H1 (cell line): ENCODE results near the gene DSG2. TPM values are rescaled to one million over a fixed set of nuclear protein-coding genes. Genes with fewer than 3 reads are reported as not detected.

Source experiments
- CTCF ChIA-PET: fragments of 300-600 bp; sonication (Branson Sonifier 250); formaldehyde crosslinking; loops from one replicate; lab custom pipeline; 2021; ENCODE audit not compliant: partially characterized antibody; lab: Charles Lee
- POLR2A ChIA-PET: fragments of 300-600 bp; sonication (Branson Sonifier 250); formaldehyde crosslinking; loops from one replicate; lab custom pipeline; 2021; ENCODE audit warnings: inconsistent platforms; ENCODE audit not compliant: partially characterized antibody; lab: Charles Lee
- DNase-seq, 2 experiments: peaks; one replicate each; pipeline versions ENCODE4 v3.0.0 to v3.0.0-alpha.2; 2010 to 2022; ENCODE audit warnings: low spot score in 2 of 2, low read depth in 1 of 2, mixed read lengths in 1 of 2
- FAIRE-seq: peaks from 2 replicates; lab custom pipeline; 2011; peaks lifted over from hg19 to GRCh38; lab: Jason Lieb, UNC
- H2AFZ ChIP-seq: 2 replicates; pipeline ENCODE4 v1.8.1; 2012; ENCODE audit warnings: low read length, inconsistent platforms
- H2AK5ac ChIP-seq: 2 replicates; pipeline ENCODE4 v1.6.1; 2013; ENCODE audit warnings: low read depth, low read length
- H2BK120ac ChIP-seq: replicated peaks from 2 replicates; pipeline ENCODE3; 2013; ENCODE audit warnings: low read depth, low read length, inconsistent platforms
- H2BK12ac ChIP-seq: 2 replicates; pipeline ENCODE4 v1.6.1; 2013; ENCODE audit warnings: low read depth, low read length
- H2BK15ac ChIP-seq: 2 replicates; pipeline ENCODE4 v1.6.1; 2013; ENCODE audit warnings: low read length
- H2BK20ac ChIP-seq: 2 replicates; pipeline ENCODE4 v1.6.1; 2013; ENCODE audit warnings: low read length
- H2BK5ac ChIP-seq: 2 replicates; pipeline ENCODE4 v1.6.1; 2013; ENCODE audit warnings: low read depth, low read length
- H3K14ac ChIP-seq: 2 replicates; pipeline ENCODE4 v1.6.1; 2013; ENCODE audit warnings: inconsistent platforms; ENCODE audit not compliant: insufficient read length
- H3K18ac ChIP-seq: 2 replicates; pipeline ENCODE4 v1.6.1; 2013; ENCODE audit warnings: low read length; ENCODE audit errors: extremely low read depth
- H3K23ac ChIP-seq: 2 replicates; pipeline ENCODE4 v1.6.1; 2013; ENCODE audit warnings: inconsistent platforms; ENCODE audit not compliant: insufficient read length
- H3K23me2 ChIP-seq: 2 replicates; pipeline ENCODE4 v1.6.1; 2013; ENCODE audit warnings: low read depth, low read length
- H3K27ac ChIP-seq: 2 replicates; pipeline ENCODE4 v1.6.1; 2011; ENCODE audit warnings: low read depth, low read length, inconsistent platforms
- H3K27me3 ChIP-seq, 4 experiments: replicated peaks in 1 of 4; 1 replicate in 1 of 4; 2 replicates in 3 of 4; pipeline versions ENCODE4 v1.6.1 to v1.8.1; 2011 to 2013; ENCODE audit warnings: low read length in 3 of 4, mild to moderate bottlenecking in 3 of 4, inconsistent platforms in 2 of 4, mixed read lengths in 2 of 4, moderate library complexity in 1 of 4; ENCODE audit not compliant: control insufficient read depth in 3 of 4, insufficient read depth in 3 of 4; ENCODE audit errors: extremely low read depth in 1 of 4
- H3K36me3 ChIP-seq, 4 experiments: 2 replicates each; pipeline versions ENCODE4 v1.6.1 to v1.8.1; 2011 to 2013; ENCODE audit warnings: mild to moderate bottlenecking in 4 of 4, low read length in 3 of 4, moderate library complexity in 2 of 4, control low read depth in 1 of 4, inconsistent platforms in 1 of 4; ENCODE audit not compliant: insufficient read depth in 4 of 4, control insufficient read depth in 2 of 4
- H3K4ac ChIP-seq: replicated peaks from 2 replicates; pipeline ENCODE3; 2013; ENCODE audit warnings: low read length, low read depth, mixed read lengths, inconsistent platforms; ENCODE audit not compliant: insufficient read length
- H3K4me1 ChIP-seq, 4 experiments: replicated peaks in 1 of 4; 1 replicate in 1 of 4; 2 replicates in 3 of 4; pipeline versions ENCODE4 v1.6.1 to v1.8.1; 2011 to 2013; ENCODE audit warnings: low read length in 3 of 4, inconsistent platforms in 2 of 4, mixed read lengths in 1 of 4; ENCODE audit not compliant: insufficient read depth in 4 of 4, control insufficient read depth in 3 of 4
- H3K4me2 ChIP-seq, 2 experiments: 2 replicates each; pipeline versions ENCODE4 v1.6.1 to v1.8.1; 2011 to 2013; ENCODE audit warnings: low read depth in 2 of 2, low read length in 2 of 2, control low read depth in 1 of 2, inconsistent platforms in 1 of 2, mild to moderate bottlenecking in 1 of 2; ENCODE audit not compliant: insufficient read depth in 1 of 2
- H3K4me3 ChIP-seq, 4 experiments: fragments of 200-600, 300-600 bp in 1 of 4; sonication (generic), shearing (Covaris generic), sonication (Bioruptor Twin) in 1 of 4; 2 replicates each; pipeline versions ENCODE4 v1.5.1 to v1.8.1; 2011 to 2016; ENCODE audit warnings: low read length in 4 of 4, low read depth in 3 of 4, control low read depth in 2 of 4, inconsistent platforms in 2 of 4, mild to moderate bottlenecking in 2 of 4, mixed read lengths in 1 of 4, moderate library complexity in 1 of 4; ENCODE audit not compliant: insufficient read depth in 2 of 4; ENCODE audit errors: extremely low read depth in 1 of 4
- H3K56ac ChIP-seq: replicated peaks from 2 replicates; pipeline ENCODE3; 2013; ENCODE audit warnings: low read depth, mild to moderate bottlenecking, mixed read lengths, low read length, inconsistent platforms; ENCODE audit not compliant: insufficient read length
- H3K79me1 ChIP-seq: 2 replicates; pipeline ENCODE4 v1.6.1; 2013; ENCODE audit warnings: low read depth, low read length, control low read depth
- H3K79me2 ChIP-seq, 2 experiments: 2 replicates each; pipeline versions ENCODE4 v1.6.1 to v1.8.1; 2012 to 2013; ENCODE audit warnings: low read length in 2 of 2, mild to moderate bottlenecking in 2 of 2, inconsistent platforms in 1 of 2; ENCODE audit not compliant: insufficient read depth in 2 of 2, control insufficient read depth in 1 of 2
- H3K9ac ChIP-seq, 4 experiments: replicated peaks in 1 of 4; 1 replicate in 1 of 4; 2 replicates in 3 of 4; pipeline versions ENCODE4 v1.6.1 to v1.8.1; 2011 to 2013; ENCODE audit warnings: low read depth in 3 of 4, low read length in 3 of 4, control low read depth in 2 of 4, mild to moderate bottlenecking in 2 of 4, moderate library complexity in 2 of 4, inconsistent platforms in 1 of 4; ENCODE audit errors: extremely low read depth in 1 of 4
- H3K9me3 ChIP-seq, 2 experiments: 2 replicates each; pipeline versions ENCODE4 v1.6.1 to v1.8.1; 2012 to 2013; ENCODE audit warnings: mild to moderate bottlenecking in 2 of 2, moderate library complexity in 2 of 2, control low read depth in 1 of 2, inconsistent platforms in 1 of 2, low read depth in 1 of 2, low read length in 1 of 2, mixed read lengths in 1 of 2; ENCODE audit not compliant: insufficient read depth in 2 of 2
- H4K20me1 ChIP-seq, 2 experiments: replicated peaks in 1 of 2; 2 replicates each; pipeline versions ENCODE3 to v1.8.1; 2011 to 2013; ENCODE audit warnings: inconsistent platforms in 2 of 2, low read length in 2 of 2, mild to moderate bottlenecking in 1 of 2; ENCODE audit not compliant: insufficient read depth in 2 of 2, control insufficient read depth in 1 of 2
- H4K5ac ChIP-seq: 2 replicates; pipeline ENCODE4 v1.6.1; 2013; ENCODE audit warnings: low read length, low read depth, mixed read lengths, inconsistent platforms; ENCODE audit not compliant: insufficient read length
- H4K8ac ChIP-seq: 2 replicates; pipeline ENCODE4 v1.8.0; 2013; ENCODE audit warnings: mild to moderate bottlenecking, moderate library complexity, low read length, inconsistent platforms; ENCODE audit not compliant: insufficient read depth; ENCODE audit errors: extremely low read depth
- H4K91ac ChIP-seq: replicated peaks from 2 replicates; pipeline ENCODE3; 2013; ENCODE audit warnings: low read length, mixed read lengths, inconsistent platforms; ENCODE audit not compliant: insufficient read length
- CBX8 ChIP-seq: fragments of 300-800, 300-1000 bp; sonication (generic); IDR thresholded peaks from 2 replicates; pipeline ENCODE4 v1.7.1; 2016; ENCODE audit warnings: low read depth, low read length, borderline replicate concordance
- CTCF ChIP-seq, 3 experiments: IDR thresholded peaks; 1 replicate in 2 of 3; 2 replicates in 1 of 3; pipeline versions ENCODE4 v1.5.1 to v1.6.1; 2011; ENCODE audit warnings: low read length in 3 of 3, mild to moderate bottlenecking in 3 of 3, inconsistent platforms in 2 of 3, low read depth in 1 of 3, moderate library complexity in 1 of 3; ENCODE audit not compliant: insufficient read depth in 1 of 3; ENCODE audit errors: control extremely low read depth in 1 of 3
- E2F6 ChIP-seq: IDR thresholded peaks from 2 replicates; pipeline ENCODE4 v1.6.1; 2012; ENCODE audit warnings: inconsistent platforms
- EGR1 ChIP-seq: IDR thresholded peaks from 2 replicates; pipeline ENCODE4 v1.6.1; 2011; ENCODE audit warnings: low read depth, low read length, borderline replicate concordance
- EZH2 ChIP-seq: fragments of 200-600 bp; sonication (generic); IDR thresholded peaks from 2 replicates; pipeline ENCODE4 v1.7.1; 2012; ENCODE audit warnings: low read depth, mild to moderate bottlenecking, moderate library complexity, low read length, inconsistent platforms; ENCODE audit not compliant: severe bottlenecking
- FOSL1 ChIP-seq: IDR thresholded peaks from 2 replicates; pipeline ENCODE4 v1.6.1; 2011; ENCODE audit warnings: mild to moderate bottlenecking, low read depth, low read length, moderate library complexity; ENCODE audit not compliant: insufficient read depth
- KDM5A ChIP-seq: fragments of 200-600 bp; IDR thresholded peaks from 2 replicates; pipeline ENCODE4 v1.7.1; 2012; ENCODE audit warnings: mild to moderate bottlenecking, low read length, inconsistent platforms, mixed read lengths
- NRF1 ChIP-seq: IDR thresholded peaks from 2 replicates; pipeline ENCODE4 v1.6.1; 2011; ENCODE audit warnings: mild to moderate bottlenecking, low read depth, low read length, improper control_type of control experiment
- TAF7 ChIP-seq: optimal IDR thresholded peaks from 2 replicates; pipeline ENCODE3; 2011; ENCODE audit warnings: low read depth, mild to moderate bottlenecking, inconsistent platforms, low read length, moderate library complexity, borderline replicate concordance
- YY1 ChIP-seq: IDR thresholded peaks from 2 replicates; pipeline ENCODE4 v1.6.1; 2011; ENCODE audit warnings: low read depth, mild to moderate bottlenecking, low read length
- ZNF274 ChIP-seq: IDR thresholded peaks from 2 replicates; pipeline ENCODE4 v1.7.0; 2012; ENCODE audit warnings: low read length, borderline replicate concordance; ENCODE audit errors: extremely low read depth
- WGBS, 2 experiments: shearing (Covaris generic) in 1 of 2; methylation state at CpG; one replicate each; pipeline versions ENCODE4 v1.1.6 to v1.1.7; 2013 to 2015; ENCODE audit warnings: low lambda C conversion rate in 2 of 2, mixed read lengths in 2 of 2, inconsistent platforms in 1 of 2, low coverage in 1 of 2, missing lambda C conversion rate in 1 of 2; ENCODE audit not compliant: insufficient replicate concordance in 2 of 2, insufficient coverage in 1 of 2, insufficient read length in 1 of 2; ENCODE audit errors: extremely low coverage in 1 of 2, missing lambda C conversion rate in 1 of 2; 5-methylcytosine and 5-hydroxymethylcytosine counted together
- polyA plus RNA-seq, 7 experiments: library from polyadenylated mRNA; depleted of rRNA in 3 of 7; stranded (reverse) in 5 of 7; unstranded in 2 of 7; fragments of >200 nt in 5 of 7; fragments of 200-250 nt in 2 of 7; gene quantifications; 1 replicate in 5 of 7; 2 replicates in 1 of 7; 4 replicates in 1 of 7; pipeline versions ENCODE4 v1.2.1 to v1.2.3, GENCODE V29; 2011 to 2013; ENCODE audit warnings: missing spikeins in 2 of 7, mixed read lengths in 2 of 7
- total RNA-seq: library from RNA; stranded (reverse); fragmentation: NEBNext Ultra II Directional; extraction: Animal tissue kit (Norgen Biotek cat#: 25700); gene quantifications from 2 replicates; pipeline ENCODE4 v1.2.1, GENCODE V29; 2021

Gene DSG2
- total and polyA plus RNA-seq, 2 of the 8 experiments (the other 6 are each of a cell fraction or from before 2014, with no cell fraction given): 60.1 to 144 TPM

GRCh38 chr18:31590570-31590969 lies 92.6 kb downstream of the DSG2 start:
- no peak overlapping the region for H3K9ac ChIP-seq
- no peaks in the 10 kb centered on the region for H3K23me2 ChIP-seq
- no peak overlapping the region for H2BK5ac ChIP-seq
- H2BK12ac ChIP-seq: no peak overlapping the region
- DNase-seq: no peak
- ChIA-PET POLR2A (interaction anchor here (0.6 kb wide), 1 partner anchor 422 kb away, joined by 4 read pairs; no protein-coding TSS in a partner anchor), CTCF (interaction anchor here (0.7 to 1.7 kb wide), 4 partner anchors 21 to 660 kb away, joined by 3 to 5 read pairs (median 4); no protein-coding TSS in a partner anchor)
- no peak overlapping the region for H2AK5ac ChIP-seq
- H4K91ac ChIP-seq: no peak overlapping the region
- no peaks in the 10 kb centered on the region for H3K4me1 ChIP-seq
- no peak overlapping the region for H2BK120ac ChIP-seq
- no peak overlapping the region for H4K8ac ChIP-seq
- 81% methylated on average over 8 of the region's 8 CpGs; no CpG with 5 or more reads in 1 of the 2 experiments for WGBS, 2 experiments
- no peak for FAIRE-seq
- H3K79me1 ChIP-seq: no peaks in the 10 kb centered on the region
- H3K27ac ChIP-seq: no peak overlapping the region
- H4K5ac ChIP-seq: no peak overlapping the region
- no peaks in the 10 kb centered on the region for H3K36me3 ChIP-seq
- no peak overlapping the region for H2BK20ac ChIP-seq
- H3K14ac ChIP-seq: no peak overlapping the region
- no peak overlapping the region for H3K18ac ChIP-seq
- no peaks in the 10 kb centered on the region for H3K79me2 ChIP-seq
- no peaks in the 10 kb centered on the region for H3K9me3 ChIP-seq
- H2AFZ ChIP-seq: no peak overlapping the region
- H2BK15ac ChIP-seq: no peak overlapping the region
- no peak overlapping the region for H3K4ac ChIP-seq
- no peak overlapping the region for H3K23ac ChIP-seq
- no peaks in the 10 kb centered on the region for H4K20me1 ChIP-seq
- no peak overlapping the region for H3K56ac ChIP-seq
- peaks cover 0 to 1% (median 0%) of the 10 kb centered on the region in 4 experiments; a peak in 1 of 7 replicates for H3K27me3 ChIP-seq
- H3K4me3 ChIP-seq: no peak overlapping the region
- H3K4me2 ChIP-seq: no peak overlapping the region
- TF ChIP-seq NRF1 (no peak), EGR1 (no peak), FOSL1 (no peak), KDM5A (no peak), CTCF (IDR thresholded peaks at IDR 0.05; ENCODE audit: control extremely low read depth in 1 of 3, insufficient read depth in 1 of 3, low read depth in 1 of 3, low read length in 3 of 3) (no peak), CBX8 (no peak), ZNF274 (no peak), E2F6 (no peak), YY1 (no peak), EZH2 (no peak), TAF7 (no peak)
